Transverse colon (tissue), 4 donors: Measurements from ENCODE around the gene CFLAR.

Experiments used
- CTCF ChIP-seq, 5 experiments: fragments of 200-600 bp in 3 of 5; fragments of 450-650 bp in 2 of 5; sonication (generic) in 3 of 5; IDR thresholded peaks; 1 replicate in 2 of 5; 2 replicates in 3 of 5; pipeline ENCODE4 v1.5.1; 2016 to 2017; ENCODE audit warnings: antibody characterized with exemption in 5 of 5, inconsistent platforms in 3 of 5, mild to moderate bottlenecking in 2 of 5, moderate library complexity in 1 of 5
- EP300 ChIP-seq: sonication (generic); formaldehyde crosslinking; IDR thresholded peaks from one replicate; pipeline ENCODE4 v1.6.1; 2017; ENCODE audit warnings: antibody characterized with exemption, low read depth
- POLR2A ChIP-seq: fragments of 450-650 bp; IDR thresholded peaks from one replicate; pipeline ENCODE4 v1.6.1; 2016; ENCODE audit warnings: antibody characterized with exemption, mild to moderate bottlenecking, moderate library complexity
- POLR2AphosphoS5 ChIP-seq, 3 donors: sonication (generic); formaldehyde crosslinking; IDR thresholded peaks; one replicate each; pipeline ENCODE4 v1.6.1; 2016; ENCODE audit warnings: antibody characterized with exemption in 3 of 3

- TF ChIP-seq CTCF (IDR thresholded peaks at IDR 0.05) (no peak), POLR2A (no peak), POLR2AphosphoS5 (IDR thresholded peaks at IDR 0.05) (no peak), EP300 (no peak)
Observed at GRCh38 chr2:201070948-201071478, 45.0 kb upstream of the CFLAR start.
